Dendritic cell treated with granulocyte-macrophage colony-stimulating factor and Interleukin-4, amounts not matched to agents 40 ng/mL and 50 ng/mL, for 4 days (primary cell): ENCODE measurements around the gene GRID2.

Experiments used
- H3K27ac Mint-ChIP-seq: one replicate; pipeline ENCODE4 v1.8.0; 2022; ENCODE audit warnings: mild to moderate bottlenecking, mixed read lengths
- H3K27me3 Mint-ChIP-seq: one replicate; pipeline ENCODE4 v1.8.0; 2022; ENCODE audit warnings: mild to moderate bottlenecking, mixed read lengths
- H3K36me3 Mint-ChIP-seq: one replicate; pipeline ENCODE4 v1.8.0; 2022; ENCODE audit warnings: low read depth, mixed read lengths
- H3K4me1 Mint-ChIP-seq: one replicate; pipeline ENCODE4 v1.8.0; 2022; ENCODE audit warnings: low read depth, mixed read lengths
- H3K4me3 Mint-ChIP-seq: one replicate; pipeline ENCODE4 v1.8.0; 2022; ENCODE audit warnings: mild to moderate bottlenecking, moderate library complexity, mixed read lengths
- H3K9me3 Mint-ChIP-seq: one replicate; pipeline ENCODE4 v1.8.0; 2022; ENCODE audit warnings: mixed read lengths
- intact Hi-C: fragments of 100-400 bp; cut with micrococcal nuclease; formaldehyde crosslinking; loops from one replicate; pipeline ENCODE4 v1.15.0; 2022

The GRID2 gene

GRCh38 chr4:92657695-92658094 is 353.9 kb downstream of the GRID2 start:
- Mint-ChIP-seq H3K4me3 (no peak overlapping the region), H3K9me3 (no peaks in the 10 kb centered on the region), H3K27ac (no peak overlapping the region), H3K36me3 (no peaks in the 10 kb centered on the region), H3K27me3 (no peaks in the 10 kb centered on the region), H3K4me1 (no peaks in the 10 kb centered on the region)
- intact Hi-C loops = no loop called here

- Mint-ChIP-seq H3K27me3 (no peaks in the 10 kb centered on the region), H3K4me3 (no peak overlapping the region), H3K9me3 (no peaks in the 10 kb centered on the region), H3K4me1 (no peaks in the 10 kb centered on the region), H3K27ac (no peak overlapping the region), H3K36me3 (no peaks in the 10 kb centered on the region)
- intact Hi-C loops = no loop called here
Measured at GRCh38 chr4:92658318-92658717, 354.6 kb downstream of the GRID2 start.

- Mint-ChIP-seq H3K27ac (no peak overlapping the region), H3K4me1 (no peaks in the 10 kb centered on the region), H3K9me3 (no peaks in the 10 kb centered on the region), H3K27me3 (no peaks in the 10 kb centered on the region), H3K4me3 (no peak overlapping the region), H3K36me3 (no peaks in the 10 kb centered on the region)
- intact Hi-C loops = no loop called here
Measured at GRCh38 chr4:92677805-92678204, 374.0 kb downstream of the GRID2 start.

- Mint-ChIP-seq H3K27me3 (no peaks in the 10 kb centered on the region), H3K9me3 (no peaks in the 10 kb centered on the region), H3K4me3 (no peak overlapping the region), H3K27ac (no peak overlapping the region), H3K4me1 (no peaks in the 10 kb centered on the region), H3K36me3 (no peaks in the 10 kb centered on the region)
- intact Hi-C loops = no loop called here
Measured at GRCh38 chr4:92678292-92678691, 374.5 kb downstream of the GRID2 start.

- Mint-ChIP-seq H3K36me3 (no peaks in the 10 kb centered on the region), H3K9me3 (no peaks in the 10 kb centered on the region), H3K27ac (no peak overlapping the region), H3K4me3 (no peak overlapping the region), H3K27me3 (no peaks in the 10 kb centered on the region), H3K4me1 (no peaks in the 10 kb centered on the region)
- intact Hi-C loops = no loop called here
Measured at GRCh38 chr4:92679149-92679548, 375.4 kb downstream of the GRID2 start.

GRCh38 chr4:92714640-92715039 is 410.9 kb downstream of the GRID2 start:
- Mint-ChIP-seq H3K4me1 (no peaks in the 10 kb centered on the region), H3K4me3 (no peak overlapping the region), H3K36me3 (no peaks in the 10 kb centered on the region), H3K27ac (no peak overlapping the region), H3K27me3 (no peaks in the 10 kb centered on the region), H3K9me3 (peaks cover 13% of the 10 kb centered on the region)
- intact Hi-C loops = no loop called here

- H3K4me1 Mint-ChIP-seq = no peaks in the 10 kb centered on the region
- no peaks in the 10 kb centered on the region for H3K36me3 Mint-ChIP-seq
- no peak overlapping the region for H3K4me3 Mint-ChIP-seq
- intact Hi-C loops = no loop called here
- no peaks in the 10 kb centered on the region for H3K27me3 Mint-ChIP-seq
- H3K9me3 Mint-ChIP-seq = no peaks in the 10 kb centered on the region
- H3K27ac Mint-ChIP-seq = no peak overlapping the region
Measured at GRCh38 chr4:92733231-92733630, 429.5 kb downstream of the GRID2 start.

GRCh38 chr4:92735025-92735665 is 431.4 kb downstream of the GRID2 start:
- H3K4me3 Mint-ChIP-seq = no peak overlapping the region
- intact Hi-C loops = no loop called here
- no peaks in the 10 kb centered on the region for H3K4me1 Mint-ChIP-seq
- no peak overlapping the region for H3K27ac Mint-ChIP-seq
- H3K36me3 Mint-ChIP-seq = no peaks in the 10 kb centered on the region
- H3K9me3 Mint-ChIP-seq = no peaks in the 10 kb centered on the region
- no peaks in the 10 kb centered on the region for H3K27me3 Mint-ChIP-seq

GRCh38 chr4:92760433-92760832 is 456.7 kb downstream of the GRID2 start:
- H3K27ac Mint-ChIP-seq = no peak overlapping the region
- no peaks in the 10 kb centered on the region for H3K9me3 Mint-ChIP-seq
- no peaks in the 10 kb centered on the region for H3K36me3 Mint-ChIP-seq
- no peaks in the 10 kb centered on the region for H3K27me3 Mint-ChIP-seq
- H3K4me1 Mint-ChIP-seq = no peaks in the 10 kb centered on the region
- intact Hi-C loops = no loop called here
- H3K4me3 Mint-ChIP-seq = no peak overlapping the region

GRCh38 chr4:92776080-92776479 is 472.3 kb downstream of the GRID2 start:
- no peaks in the 10 kb centered on the region for H3K4me1 Mint-ChIP-seq
- peaks cover 16% of the 10 kb centered on the region for H3K9me3 Mint-ChIP-seq
- no peak overlapping the region for H3K27ac Mint-ChIP-seq
- H3K27me3 Mint-ChIP-seq = no peaks in the 10 kb centered on the region
- H3K36me3 Mint-ChIP-seq = no peaks in the 10 kb centered on the region
- intact Hi-C loops = no loop called here
- no peak overlapping the region for H3K4me3 Mint-ChIP-seq

- intact Hi-C loops = no loop called here
- Mint-ChIP-seq H3K4me3 (no peak overlapping the region), H3K27ac (no peak overlapping the region), H3K36me3 (no peaks in the 10 kb centered on the region), H3K4me1 (no peaks in the 10 kb centered on the region), H3K9me3 (peaks cover 5% of the 10 kb centered on the region), H3K27me3 (no peaks in the 10 kb centered on the region)
Measured at GRCh38 chr4:92789741-92790140, 486.0 kb downstream of the GRID2 start.

- Mint-ChIP-seq H3K27me3 (no peaks in the 10 kb centered on the region), H3K36me3 (no peaks in the 10 kb centered on the region), H3K4me1 (no peaks in the 10 kb centered on the region), H3K27ac (no peak overlapping the region), H3K4me3 (no peak overlapping the region), H3K9me3 (peaks cover 18% of the 10 kb centered on the region)
- intact Hi-C loops = no loop called here
Measured at GRCh38 chr4:92791871-92792440, 488.2 kb downstream of the GRID2 start.

GRCh38 chr4:92809381-92809780 is 505.6 kb downstream of the GRID2 start:
- H3K27ac Mint-ChIP-seq = no peak overlapping the region
- no peaks in the 10 kb centered on the region for H3K27me3 Mint-ChIP-seq
- H3K9me3 Mint-ChIP-seq = no peaks in the 10 kb centered on the region
- H3K36me3 Mint-ChIP-seq = no peaks in the 10 kb centered on the region
- intact Hi-C loops = no loop called here
- no peak overlapping the region for H3K4me3 Mint-ChIP-seq
- H3K4me1 Mint-ChIP-seq = no peaks in the 10 kb centered on the region

- no peak overlapping the region for H3K4me3 Mint-ChIP-seq
- intact Hi-C loops = no loop called here
- no peaks in the 10 kb centered on the region for H3K9me3 Mint-ChIP-seq
- H3K27me3 Mint-ChIP-seq = no peaks in the 10 kb centered on the region
- H3K27ac Mint-ChIP-seq = no peak overlapping the region
- H3K36me3 Mint-ChIP-seq = no peaks in the 10 kb centered on the region
- no peaks in the 10 kb centered on the region for H3K4me1 Mint-ChIP-seq
Measured at GRCh38 chr4:92812652-92813051, 508.9 kb downstream of the GRID2 start.

- H3K27me3 Mint-ChIP-seq = no peaks in the 10 kb centered on the region
- H3K27ac Mint-ChIP-seq = no peak overlapping the region
- no peaks in the 10 kb centered on the region for H3K36me3 Mint-ChIP-seq
- intact Hi-C loops = no loop called here
- no peaks in the 10 kb centered on the region for H3K4me1 Mint-ChIP-seq
- H3K9me3 Mint-ChIP-seq = no peaks in the 10 kb centered on the region
- H3K4me3 Mint-ChIP-seq = no peak overlapping the region
Measured at GRCh38 chr4:92814677-92815076, 510.9 kb downstream of the GRID2 start.
